GM18511 (cell line): ENCODE measurements around the gene HMX1.

Source experiments
- ATAC-seq: cut with Tn5 transposase; IDR thresholded peaks from one replicate; pipeline ENCODE4 v1.9.1; 2021; ENCODE audit warnings: mild to moderate bottlenecking, moderate library complexity; ENCODE audit not compliant: unreplicated experiment

The HMX1 gene

GRCh38 chr4:8821151-8821950, 50.3 kb downstream of the HMX1 start:
- ATAC-seq: no peak

DNA sequence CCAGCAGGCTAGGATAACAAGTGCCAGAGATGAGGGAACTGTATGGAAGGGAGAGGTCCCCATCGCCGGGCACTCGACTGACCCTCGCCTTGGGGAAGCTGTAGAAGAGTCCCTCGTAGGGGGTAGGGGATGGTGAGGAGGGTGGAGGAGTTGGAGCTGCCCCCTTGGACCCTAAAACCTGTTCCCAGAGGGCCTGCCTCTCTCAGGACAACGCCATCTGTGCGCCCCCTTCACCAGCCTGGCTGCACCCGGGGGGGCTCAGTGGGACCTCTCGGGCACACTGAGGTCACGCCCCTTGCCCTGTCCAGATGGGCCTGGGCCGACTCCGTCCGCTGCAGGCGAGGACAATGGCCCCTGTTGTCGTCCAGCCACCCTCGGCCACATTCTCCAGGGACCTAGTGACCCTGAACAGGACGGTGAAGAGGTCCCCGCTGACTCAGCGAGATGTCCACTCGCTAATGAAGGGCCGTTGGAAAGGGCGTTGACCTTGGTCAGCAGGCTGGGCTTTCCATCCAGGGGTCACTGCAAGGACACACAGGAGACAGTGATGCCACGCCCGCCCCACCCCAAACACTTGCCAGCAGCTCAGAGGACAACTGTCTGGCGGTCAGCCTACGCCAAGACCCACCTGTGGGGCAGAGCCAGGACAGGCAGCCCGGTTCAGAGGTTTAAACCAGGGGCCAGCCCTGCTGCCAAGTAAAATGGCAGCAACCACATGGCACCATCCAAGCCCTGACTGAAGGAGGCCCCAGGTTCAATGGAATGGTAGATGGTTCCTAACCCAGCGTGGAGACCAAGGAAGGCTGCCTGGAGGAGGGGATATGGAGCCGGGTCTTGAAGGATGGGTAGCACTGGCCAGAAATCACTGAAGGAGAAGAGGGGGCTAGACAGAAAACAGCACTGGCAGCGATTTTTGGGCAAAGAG, 51.2 kb downstream of the HMX1 start:
- no peak for ATAC-seq

DNA sequence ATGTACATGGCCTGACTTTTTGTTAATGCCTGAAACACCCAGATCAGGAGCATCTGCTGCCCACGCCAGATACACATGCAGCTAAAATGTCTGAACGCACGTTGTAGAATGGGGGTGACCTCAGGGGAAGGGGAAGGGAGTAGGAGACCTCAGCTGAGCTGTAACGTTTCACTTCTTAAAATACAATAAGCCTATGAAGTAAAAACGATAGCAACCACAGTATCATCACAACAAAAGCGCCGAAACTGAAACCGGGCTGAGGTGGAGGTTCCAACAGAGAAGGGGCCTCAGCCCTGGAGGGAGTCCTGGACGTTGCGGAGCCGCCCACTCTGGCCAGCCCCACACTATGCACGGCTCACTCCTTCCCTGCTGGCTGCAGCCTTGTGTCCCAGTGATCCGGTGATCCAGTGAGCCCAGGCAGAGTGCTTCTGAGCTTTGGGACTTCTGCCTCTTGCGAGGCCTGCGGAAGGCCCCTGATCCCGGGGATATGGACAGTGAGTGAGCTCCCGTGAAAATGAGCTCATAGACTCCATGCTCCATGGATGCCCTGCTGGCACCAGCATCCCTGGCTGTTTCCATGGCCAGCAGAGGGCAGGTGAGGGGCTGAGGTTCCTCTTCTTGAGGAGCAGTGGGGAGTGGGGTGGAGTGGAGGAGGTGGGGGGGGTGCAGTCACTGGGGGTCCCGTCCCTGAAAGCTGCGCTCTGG, 52.0 kb downstream of the HMX1 start:
- ATAC-seq: no peak

DNA sequence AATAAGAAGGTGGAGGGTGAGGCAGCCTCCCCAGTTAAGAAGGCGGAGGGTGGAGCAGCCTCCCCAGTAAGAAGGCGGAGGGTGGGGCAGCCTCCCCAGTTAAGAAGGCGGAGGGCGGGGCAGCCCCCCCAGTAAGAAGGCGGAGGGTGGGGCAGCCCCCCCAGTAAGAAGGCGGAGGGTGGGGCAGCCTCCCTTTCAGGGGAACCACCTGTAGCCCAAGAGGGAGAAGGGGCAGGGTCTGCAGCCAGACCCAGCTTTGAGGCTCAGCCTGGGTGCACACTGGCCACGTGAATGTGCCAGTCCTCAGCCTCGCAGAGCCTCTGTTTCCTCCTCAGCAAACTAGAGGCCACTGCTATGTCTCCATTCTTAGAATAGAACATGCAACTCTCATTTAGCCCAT, 52.6 kb downstream of the HMX1 start:
- no peak for ATAC-seq

DNA sequence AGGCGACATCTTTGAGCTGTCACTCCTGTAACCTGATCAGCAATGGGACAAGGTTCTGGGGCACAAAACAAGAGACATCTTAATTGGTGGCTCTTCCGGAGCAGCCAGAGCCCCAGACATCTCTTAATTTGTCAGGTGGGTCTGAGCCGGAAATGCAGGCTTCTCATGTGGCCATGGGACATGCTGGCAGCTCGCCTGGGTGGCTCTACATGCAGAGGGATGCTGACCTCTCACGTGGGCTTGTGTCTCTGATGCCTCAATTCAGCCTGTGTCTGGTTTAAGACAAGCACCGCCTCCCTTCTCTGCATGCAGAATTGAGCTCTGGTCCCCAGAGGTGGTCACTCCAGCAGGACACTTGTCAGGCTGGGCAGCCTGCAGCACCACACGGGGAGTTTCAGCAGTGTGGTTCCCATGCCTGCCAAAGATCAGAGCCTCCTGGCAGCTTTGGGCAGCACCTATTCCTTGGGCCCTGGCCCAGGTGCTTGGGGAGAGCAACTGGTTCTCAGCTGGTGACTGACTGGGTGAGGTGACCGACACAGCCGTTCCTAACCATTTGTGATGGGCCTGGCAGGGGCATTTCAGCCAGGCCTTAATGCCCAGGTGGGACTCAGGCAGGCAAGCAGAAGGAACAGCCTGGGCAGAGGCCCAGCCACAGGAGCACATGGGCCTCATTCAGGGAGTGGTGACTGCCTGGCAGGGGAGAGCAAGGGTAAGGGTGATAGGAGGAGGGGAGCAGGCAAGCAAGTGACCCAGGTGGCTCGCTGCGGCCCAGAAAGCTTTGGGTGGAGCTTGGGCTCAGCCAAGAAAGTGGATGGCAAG, 53.4 kb downstream of the HMX1 start:
- ATAC-seq: no peak

DNA sequence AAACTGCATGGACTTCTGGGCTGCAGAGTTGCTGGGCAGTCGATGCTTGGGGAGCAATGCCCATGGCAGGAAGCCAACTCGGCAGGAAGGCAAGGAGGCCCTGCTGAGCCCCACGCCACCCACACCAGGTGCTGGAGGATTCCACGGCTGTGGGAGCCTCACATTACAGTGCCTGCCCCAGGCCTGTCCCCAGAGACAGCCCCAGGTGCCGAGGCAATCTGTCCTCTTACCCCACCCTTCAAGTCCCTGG, 53.9 kb downstream of the HMX1 start:
- no peak for ATAC-seq

DNA sequence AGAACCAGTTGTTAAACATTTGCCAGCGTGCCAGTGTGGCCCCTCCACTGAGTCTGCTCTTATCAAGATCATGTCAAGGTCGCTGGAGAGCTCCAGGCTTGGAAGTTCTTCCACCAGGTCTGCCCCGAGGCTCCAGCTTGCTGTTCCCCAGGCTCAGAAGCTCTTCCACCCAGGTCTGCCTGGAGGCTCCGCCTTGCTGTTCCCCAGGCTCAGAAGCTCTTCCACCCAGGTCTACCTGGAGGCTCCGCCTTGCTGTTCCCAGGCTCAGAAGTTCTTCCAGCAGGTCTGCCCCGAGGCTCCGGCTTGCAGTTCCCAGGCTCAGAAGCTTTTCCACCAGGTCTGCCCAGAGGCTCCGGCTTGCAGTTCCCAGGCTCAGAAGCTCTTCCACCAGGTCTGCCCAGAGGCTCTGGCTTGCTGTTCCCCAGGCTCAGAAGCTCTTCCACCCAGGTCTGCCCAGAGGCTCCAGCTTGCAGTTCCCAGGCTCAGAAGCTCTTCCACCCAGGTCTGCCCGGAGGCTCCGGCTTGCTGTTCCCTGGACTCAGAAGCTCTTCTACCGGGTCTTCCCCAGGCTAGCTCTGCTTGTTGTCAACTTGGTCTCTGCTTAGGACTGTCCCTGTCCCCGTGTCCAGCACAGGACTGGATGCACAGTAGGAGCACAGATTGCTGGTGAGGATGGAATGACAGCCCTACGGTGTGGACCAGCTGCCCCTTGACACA, 54.4 kb downstream of the HMX1 start:
- no peak for ATAC-seq
